Duodenal mucosa (tissue), 2 donors: ENCODE data around the gene UBFD1.
"Not testable (repeated sequence)": the region's sequence is repeated elsewhere in the genome, so short reads cannot be mapped to it uniquely, and the experiment has no call there.

ENCODE experiments used
- H3K27ac ChIP-seq: one replicate; pipeline ENCODE4 v1.7.0; 2013; ENCODE audit warnings: low read depth, low read length
- H3K27me3 ChIP-seq, 2 donors: one replicate each; pipeline ENCODE4 v1.7.0; 2013; ENCODE audit warnings: low read length in 2 of 2, control low read depth in 1 of 2; ENCODE audit not compliant: insufficient read depth in 2 of 2, control insufficient read depth in 1 of 2
- H3K36me3 ChIP-seq, 2 donors: one replicate each; pipeline ENCODE4 v1.7.0; 2013; ENCODE audit warnings: low read length in 2 of 2, control low read depth in 1 of 2; ENCODE audit not compliant: insufficient read depth in 2 of 2, control insufficient read depth in 1 of 2
- H3K4me1 ChIP-seq, 2 donors: one replicate each; pipeline ENCODE4 v1.7.0; 2013; ENCODE audit warnings: low read length in 2 of 2, control low read depth in 1 of 2; ENCODE audit not compliant: insufficient read depth in 2 of 2, control insufficient read depth in 1 of 2
- H3K4me3 ChIP-seq, 2 donors: one replicate each; pipeline ENCODE4 v1.7.0; 2013; ENCODE audit warnings: low read length in 2 of 2, low read depth in 1 of 2
- H3K9ac ChIP-seq, 2 donors: one replicate each; pipeline ENCODE4 v1.7.0; 2013; ENCODE audit warnings: low read length in 2 of 2, low read depth in 1 of 2
- H3K9me3 ChIP-seq, 2 donors: one replicate each; pipeline ENCODE4 v1.7.0; 2013; ENCODE audit warnings: low read length in 2 of 2, control low read depth in 1 of 2; ENCODE audit not compliant: control insufficient read depth in 1 of 2

UBFD1 gene

GRCh38 chr16:23556881-23557778 lies at the start of gene UBFD1, which contains the start of gene EARS2:
UBFD1 (plus strand) TSS chr16:23557727; CDS start chr16:23557743, 16 bp downstream.
EARS2 (minus strand) TSS chr16:23557350; CDS start chr16:23557343, 7 bp downstream.
- H3K4me1 ChIP-seq = peaks cover 7 to 15% of the 10 kb centered on the region in 2 donors
- H3K9ac ChIP-seq = peak within 1 kb of the TSS; percentile 70 to 84
- H3K27ac ChIP-seq = peak within 1 kb of the TSS; percentile 79
- H3K4me3 ChIP-seq = peak within 1 kb of the TSS; percentile 76 to 90
- H3K27me3 ChIP-seq = no peaks in the 10 kb centered on the region
- peaks cover 22 to 31% of the 10 kb centered on the region in 2 donors for H3K36me3 ChIP-seq
- no peaks in the 10 kb centered on the region for H3K9me3 ChIP-seq

DNA sequence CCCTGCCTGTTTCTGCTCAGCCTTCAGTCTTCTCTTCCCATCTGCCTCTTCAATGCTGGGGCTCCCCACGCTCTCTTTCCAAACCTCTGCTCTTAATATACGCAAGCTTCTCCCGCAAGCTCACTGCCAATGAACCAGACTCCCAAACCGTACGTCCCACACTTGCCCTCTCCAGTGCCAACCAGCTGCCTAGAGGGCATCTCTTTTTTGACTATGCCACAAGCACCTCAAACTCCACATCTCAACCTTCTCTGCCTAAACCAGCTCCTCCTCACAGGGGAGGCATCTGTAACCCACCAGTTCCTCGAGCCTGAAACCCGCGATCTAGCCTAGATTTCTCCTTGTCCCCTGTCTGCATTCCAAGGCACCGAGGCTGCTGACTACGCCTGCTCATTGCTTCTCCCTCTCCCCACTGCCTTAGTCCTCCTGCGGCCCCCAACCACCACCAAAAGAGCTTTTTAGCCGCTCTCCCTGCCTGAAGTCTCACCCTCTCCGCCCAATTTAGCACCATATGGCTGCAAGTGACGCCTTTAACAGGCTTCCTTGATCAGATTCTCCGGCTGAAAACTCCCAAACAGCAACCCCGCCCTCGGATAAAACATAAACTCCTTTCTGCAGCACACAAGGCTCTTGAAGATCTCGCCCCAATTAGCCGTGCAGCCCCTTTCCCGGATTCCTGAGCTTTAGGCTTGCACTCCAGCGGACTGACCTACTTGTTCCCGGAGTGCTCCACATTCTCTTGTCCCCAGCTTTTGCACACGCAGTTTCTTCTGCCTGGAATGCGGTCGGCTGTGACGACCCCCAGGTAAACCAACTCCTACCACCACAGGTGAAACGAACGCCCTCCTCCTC lies 48.7 kb upstream of the UBFD1 start:
- Histone ChIP-seq H3K4me3 (peak overlapping the region; percentile 77), H3K4me1 (peaks cover 35 to 41% of the 10 kb centered on the region in 2 donors), H3K27ac (no peak overlapping the region)

GRCh38 chr16:23509441-23509754 lies 48.1 kb upstream of the UBFD1 start:
- Histone ChIP-seq H3K9me3 (no peaks in the 10 kb centered on the region), H3K36me3 (peaks cover 0 to 4% of the 10 kb centered on the region in 2 donors), H3K4me1 (peaks cover 30 to 38% of the 10 kb centered on the region in 2 donors), H3K9ac (peak overlapping the region; percentile 46 to 48), H3K27me3 (no peaks in the 10 kb centered on the region), H3K27ac (no peak overlapping the region), H3K4me3 (peak overlapping the region; percentile 77)

More for the DNA sequence above, 48.7 kb upstream of the UBFD1 start:
- peak overlapping the region; percentile 46 to 48 for H3K9ac ChIP-seq
- no peaks in the 10 kb centered on the region for H3K9me3 ChIP-seq
- H3K27me3 ChIP-seq = no peaks in the 10 kb centered on the region
- peaks cover 0 to 4% of the 10 kb centered on the region in 2 donors for H3K36me3 ChIP-seq

DNA sequence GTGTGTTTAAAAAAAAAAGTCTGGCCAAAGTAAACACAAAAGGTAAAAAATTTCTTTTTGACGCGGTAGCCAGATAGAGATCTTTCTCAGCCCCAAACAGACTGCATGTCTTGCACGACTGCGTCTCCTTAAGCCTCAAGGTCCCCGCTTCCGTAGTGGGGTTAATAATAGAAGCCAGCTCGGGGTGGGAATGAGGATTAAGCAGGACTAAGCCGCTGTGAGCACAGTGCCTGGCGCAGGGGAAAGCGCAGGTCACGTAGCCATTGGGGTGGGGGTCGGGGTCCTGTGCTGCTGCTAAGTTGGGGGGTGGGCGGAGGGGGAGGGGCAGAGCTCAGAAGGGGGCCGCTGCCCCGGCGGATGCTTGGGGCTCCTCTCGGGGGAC lies 47.8 kb upstream of the UBFD1 start:
- Histone ChIP-seq H3K27ac (no peak overlapping the region), H3K9me3 (no peaks in the 10 kb centered on the region), H3K4me3 (peak overlapping the region; percentile 77), H3K27me3 (no peaks in the 10 kb centered on the region), H3K36me3 (peaks cover 0 to 4% of the 10 kb centered on the region in 2 donors), H3K4me1 (peaks cover 26 to 34% of the 10 kb centered on the region in 2 donors), H3K9ac (peak overlapping the region; percentile 46 to 48)

GRCh38 chr16:23510164-23510914 lies 47.2 kb upstream of the UBFD1 start, which contains the start of gene GGA2:
GGA2 (minus strand) TSS chr16:23510494; CDS start chr16:23510411, 83 bp downstream.
- H3K4me3 ChIP-seq = peak within 1 kb of the TSS; percentile 77
- peak within 1 kb of the TSS; percentile 46 to 66 for H3K9ac ChIP-seq
- H3K36me3 ChIP-seq = peaks cover 0 to 4% of the 10 kb centered on the region in 2 donors
- no peaks in the 10 kb centered on the region for H3K9me3 ChIP-seq
- H3K4me1 ChIP-seq = peaks cover 23 to 28% of the 10 kb centered on the region in 2 donors
- H3K27me3 ChIP-seq = no peaks in the 10 kb centered on the region
- H3K27ac ChIP-seq = peak within 1 kb of the TSS; percentile 56

GRCh38 chr16:23510915-23511270 lies 46.6 kb upstream of the UBFD1 start:
- H3K36me3 ChIP-seq, H3K9me3 ChIP-seq, H3K27me3 ChIP-seq, H3K27ac ChIP-seq: not testable (repeated sequence)
- Histone ChIP-seq H3K4me3 (peak overlapping the region; percentile 77), H3K9ac (peak overlapping the region; percentile 37 to 66), H3K4me1 (peaks cover 21 to 28% of the 10 kb centered on the region in 2 donors)

- no peaks in the 10 kb centered on the region for H3K36me3 ChIP-seq
- no peak overlapping the region for H3K4me3 ChIP-seq
- H3K27me3 ChIP-seq = no peaks in the 10 kb centered on the region
- no peaks in the 10 kb centered on the region for H3K9me3 ChIP-seq
- H3K9ac ChIP-seq = no peak overlapping the region
- no peak overlapping the region for H3K27ac ChIP-seq
- peaks cover 12 to 21% of the 10 kb centered on the region in 2 donors for H3K4me1 ChIP-seq
Measured at GRCh38 chr16:23511731-23512130, 45.8 kb upstream of the UBFD1 start.

- Histone ChIP-seq H3K9ac (no peak overlapping the region), H3K27ac (no peak overlapping the region), H3K4me3 (no peak overlapping the region), H3K36me3 (no peaks in the 10 kb centered on the region), H3K27me3 (no peaks in the 10 kb centered on the region), H3K4me1 (peaks cover 8 to 19% of the 10 kb centered on the region in 2 donors), H3K9me3 (no peaks in the 10 kb centered on the region)
Measured at GRCh38 chr16:23512168-23512695, 45.3 kb upstream of the UBFD1 start.

GRCh38 chr16:23514381-23515152 lies 43.0 kb upstream of the UBFD1 start:
- H3K27ac ChIP-seq = no peak overlapping the region
- no peak overlapping the region for H3K4me3 ChIP-seq
- no peak overlapping the region for H3K9ac ChIP-seq
- H3K9me3 ChIP-seq = no peaks in the 10 kb centered on the region
- H3K27me3 ChIP-seq = no peaks in the 10 kb centered on the region
- peaks cover 0 to 3% of the 10 kb centered on the region in 2 donors for H3K4me1 ChIP-seq
- peaks cover 2 to 4% of the 10 kb centered on the region in 2 donors for H3K36me3 ChIP-seq
